ENCODE measurements around the gene NT5DC3.

- TF ChIP-seq CTCF (IDR thresholded peaks at IDR 0.05) (no peak), POLR2A (IDR thresholded peaks at IDR 0.05) (no peak), POLR2AphosphoS5 (IDR thresholded peaks at IDR 0.05) (no peak)
Measured at GRCh38 chr12:103814436-103814835, 26.6 kb downstream of the NT5DC3 start.

Data from breast epithelium (tissue), 3 donors.